Gastroesophageal sphincter (tissue), 3 donors: Measurements from ENCODE around the gene GGN.

Experiments used
- POLR2A ChIP-seq, 2 donors: fragments of 450-650 bp; IDR thresholded peaks; one replicate each; pipeline ENCODE4 v1.6.1; 2017; ENCODE audit warnings: antibody characterized with exemption in 2 of 2, mild to moderate bottlenecking in 2 of 2, moderate library complexity in 1 of 2
- TF ChIP-seq, protein P1 (sequence below), 4 experiments: fragments of 200-600 bp in 2 of 4; fragments of 450-650 bp in 2 of 4; sonication (generic) in 1 of 4; IDR thresholded peaks; one replicate each; pipeline ENCODE4 v1.5.1; 2017 to 2019; ENCODE audit warnings: antibody characterized with exemption in 4 of 4, mild to moderate bottlenecking in 2 of 4, moderate library complexity in 2 of 4

DNA sequence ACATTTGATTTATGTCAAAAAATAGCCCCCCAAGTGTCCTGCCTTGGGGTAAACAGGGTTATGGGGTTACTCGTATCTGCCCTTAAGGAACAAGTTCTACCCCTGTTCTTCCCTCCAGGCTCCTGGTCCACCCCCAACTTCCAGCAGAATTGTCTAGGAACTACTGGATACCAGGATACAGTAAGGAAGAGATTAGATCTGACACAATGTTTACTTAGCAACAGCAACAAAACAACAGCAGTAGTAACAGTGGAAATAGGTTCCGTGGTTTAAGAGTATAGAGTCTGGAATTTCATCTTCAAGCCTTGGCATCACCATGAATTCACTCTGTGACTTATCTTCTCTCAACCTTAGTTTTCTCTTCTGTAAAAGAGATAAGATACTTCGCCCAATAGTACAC lies 13.3 kb upstream of the GGN start:
- TF ChIP-seq, protein P1, sequence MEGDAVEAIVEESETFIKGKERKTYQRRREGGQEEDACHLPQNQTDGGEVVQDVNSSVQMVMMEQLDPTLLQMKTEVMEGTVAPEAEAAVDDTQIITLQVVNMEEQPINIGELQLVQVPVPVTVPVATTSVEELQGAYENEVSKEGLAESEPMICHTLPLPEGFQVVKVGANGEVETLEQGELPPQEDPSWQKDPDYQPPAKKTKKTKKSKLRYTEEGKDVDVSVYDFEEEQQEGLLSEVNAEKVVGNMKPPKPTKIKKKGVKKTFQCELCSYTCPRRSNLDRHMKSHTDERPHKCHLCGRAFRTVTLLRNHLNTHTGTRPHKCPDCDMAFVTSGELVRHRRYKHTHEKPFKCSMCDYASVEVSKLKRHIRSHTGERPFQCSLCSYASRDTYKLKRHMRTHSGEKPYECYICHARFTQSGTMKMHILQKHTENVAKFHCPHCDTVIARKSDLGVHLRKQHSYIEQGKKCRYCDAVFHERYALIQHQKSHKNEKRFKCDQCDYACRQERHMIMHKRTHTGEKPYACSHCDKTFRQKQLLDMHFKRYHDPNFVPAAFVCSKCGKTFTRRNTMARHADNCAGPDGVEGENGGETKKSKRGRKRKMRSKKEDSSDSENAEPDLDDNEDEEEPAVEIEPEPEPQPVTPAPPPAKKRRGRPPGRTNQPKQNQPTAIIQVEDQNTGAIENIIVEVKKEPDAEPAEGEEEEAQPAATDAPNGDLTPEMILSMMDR (IDR thresholded peaks at IDR 0.05): no peak
- no peak for TF ChIP-seq POLR2A (IDR thresholded peaks at IDR 0.05)
